Inflammatory macrophage (primary cell): Measurements from ENCODE around the gene IQCF5.
A peak's percentile ranks its signal among the peaks of the same experiment; 100 is the strongest.
"Not testable (repeated sequence)": the region's sequence is repeated elsewhere in the genome, so short reads cannot be mapped to it uniquely, and the experiment has no call there.

Source experiments
- DNase-seq, 2 donors: peaks; one replicate each; pipeline ENCODE4 v3.0.0-alpha.2; 2020 to 2022

Gene IQCF5

DNA sequence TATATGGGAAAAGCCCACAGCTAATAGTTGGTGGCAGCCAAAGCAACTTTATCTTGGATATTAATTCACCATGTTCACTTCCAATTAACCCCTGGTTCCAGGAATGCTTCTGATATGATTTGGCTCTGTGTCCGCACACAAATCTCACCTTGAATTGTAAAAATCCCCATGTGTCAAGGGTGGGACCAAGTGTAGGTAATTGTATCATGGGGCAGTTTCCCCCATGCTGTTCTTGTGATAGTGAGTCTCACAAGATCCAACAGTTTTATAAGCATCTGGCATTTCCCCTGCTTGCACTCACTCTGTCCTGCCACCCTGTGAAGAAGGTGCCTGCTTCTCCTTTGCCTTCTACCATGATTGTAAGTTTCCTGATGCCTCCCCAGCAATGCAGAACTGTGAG, 6.5 kb downstream of the IQCF5 start:
- DNase-seq, result not testable (repeated sequence)

- DNase-seq, result no peak
Observed at GRCh38 chr3:51862886-51863285, 12.5 kb downstream of the IQCF5 start.

GRCh38 chr3:51860703-51861665, 14.4 kb downstream of the IQCF5 start, which contains the start of gene IQCF2:
Gene IQCF2 (plus strand): TSS chr3:51861615. CDS start chr3:51861667, 52 bp downstream.
- DNase-seq, result peak in 1 of 2 donors; percentile 4

GRCh38 chr3:51855411-51855810, 20.0 kb downstream of the IQCF5 start:
- not testable (repeated sequence) for DNase-seq

- no peak for DNase-seq
Observed at GRCh38 chr3:51845129-51845528, 30.3 kb downstream of the IQCF5 start.

- no peak for DNase-seq
Observed at GRCh38 chr3:51836606-51837005, 38.8 kb downstream of the IQCF5 start.

DNA sequence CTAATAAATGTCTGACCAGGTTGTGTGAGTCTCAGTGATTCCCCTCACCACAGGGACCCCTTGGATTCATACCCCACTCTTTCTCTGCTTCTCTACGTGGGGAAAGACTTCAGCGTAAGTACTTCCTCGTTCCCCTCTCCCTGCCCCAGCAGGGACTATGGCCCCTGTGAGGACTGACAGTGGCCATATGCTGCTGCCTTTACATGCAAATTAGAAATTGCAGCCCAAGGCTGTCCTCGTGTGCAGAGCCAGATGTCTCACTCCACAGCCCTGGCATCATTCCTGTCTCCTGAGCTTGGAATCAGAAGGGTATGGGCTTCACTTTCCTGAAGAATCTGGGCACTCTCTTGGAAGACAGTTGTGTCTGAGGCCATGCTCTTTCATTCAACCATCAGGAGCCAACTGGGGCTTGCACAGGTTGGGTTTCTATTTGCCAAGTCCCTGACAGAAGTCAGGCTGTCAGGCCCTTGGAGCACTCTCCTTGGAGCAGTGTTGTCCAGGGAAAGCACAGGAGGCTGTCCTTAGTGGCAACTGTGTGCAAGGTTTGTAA, 44.5 kb downstream of the IQCF5 start:
- no peak for DNase-seq

GRCh38 chr3:51830345-51830744, 45.1 kb downstream of the IQCF5 start:
- DNase-seq, result no peak

DNA sequence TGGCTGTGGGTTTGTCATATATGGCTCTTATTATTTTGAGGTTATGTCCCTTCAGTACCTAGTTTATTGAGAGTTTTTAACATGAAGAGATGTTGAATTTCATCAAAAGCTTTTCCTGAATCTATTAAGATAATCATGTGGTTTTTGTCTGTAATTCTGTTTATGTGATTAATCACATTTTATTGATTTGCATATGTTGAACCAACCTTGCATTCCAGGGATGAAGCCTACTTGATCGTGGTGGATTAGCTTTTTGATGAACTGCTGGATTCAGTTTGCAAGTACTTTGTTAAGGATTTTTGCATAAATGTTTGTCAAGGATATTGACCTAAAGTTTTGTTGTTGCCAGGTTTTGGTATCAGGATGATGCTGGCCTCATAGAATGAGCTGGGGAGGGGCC, 47.1 kb downstream of the IQCF5 start:
- DNase-seq, result no peak
